Neural progenitor cell (in vitro differentiated cells): ENCODE data around the gene CPLANE1.

Experiments used
- CTCF ChIP-seq: fragments of 200-600 bp; sonication (generic); IDR thresholded peaks from 2 replicates; pipeline ENCODE4 v1.5.1; 2017; ENCODE audit warnings: antibody characterized with exemption, mild to moderate bottlenecking
- EZH2 ChIP-seq: fragments of 200-600 bp; sonication (generic); IDR thresholded peaks from 2 replicates; pipeline ENCODE4 v1.6.1; 2017; ENCODE audit warnings: antibody characterized with exemption, mild to moderate bottlenecking, moderate library complexity

- TF ChIP-seq CTCF = no peak
- no peak for TF ChIP-seq EZH2
These were observed 128.1 kb downstream of the CPLANE1 start for GRCh38 chr5:37121027-37121426.
